ENCODE data around the gene CDH22. TPM values are rescaled to one million over a fixed set of nuclear protein-coding genes. Genes with fewer than 3 reads are reported as not detected.

The CDH22 gene
- total and polyA plus RNA-seq, 12 donors: 0.04 to 11.0 (median 0.64) TPM

GRCh38 chr20:46323557-46323956, 15.3 kb upstream of the CDH22 start:
- Histone ChIP-seq H3K9me3 (no peaks in the 10 kb centered on the region), H3K4me1 (no peaks in the 10 kb centered on the region), H3K27ac (no peak overlapping the region), H3K4me3 (no peak overlapping the region), H3K27me3 (peaks cover 0 to 94% (median 74%) of the 10 kb centered on the region in 7 donors), H3K36me3 (no peaks in the 10 kb centered on the region)
- no peak for DNase-seq
- no peak for TF ChIP-seq CTCF (IDR thresholded peaks at IDR 0.05)
- intact Hi-C loops (cut with DNase I): loop anchor here in 1 of 10 donors (5.0 kb wide), 1 partner anchor 191 kb away; no protein-coding TSS in a partner anchor
- ATAC-seq: no peak
- WGBS, 2 donors: 53 to 61% methylated on average over 10 of the region's 10 CpGs

GRCh38 chr20:46322641-46323040, 14.3 kb upstream of the CDH22 start:
- no peaks in the 10 kb centered on the region for H3K36me3 ChIP-seq
- DNase-seq (no peak), ATAC-seq (no peak)
- intact Hi-C loops (cut with DNase I): loop anchor here in 1 of 10 donors (5.0 kb wide), 1 partner anchor 190 kb away; no protein-coding TSS in a partner anchor
- H3K27ac ChIP-seq: no peak overlapping the region
- peaks cover 0 to 94% (median 74%) of the 10 kb centered on the region in 7 donors for H3K27me3 ChIP-seq
- H3K4me3 ChIP-seq: no peak overlapping the region
- H3K9me3 ChIP-seq: no peaks in the 10 kb centered on the region
- no peaks in the 10 kb centered on the region for H3K4me1 ChIP-seq
- 58 to 62% methylated on average over 8 of the region's 8 CpGs for whole genome bisulfite sequencing, 2 donors
- no peak for TF ChIP-seq CTCF (IDR thresholded peaks at IDR 0.05)

- WGBS, 2 donors: 45 to 46% methylated on average over 7 of the region's 7 CpGs
- intact Hi-C loops (cut with DNase I): no loop called here
Observed at GRCh38 chr20:46317685-46318177, 9.4 kb upstream of the CDH22 start.

GRCh38 chr20:46316984-46317684, 8.8 kb upstream of the CDH22 start:
- Histone ChIP-seq H3K27ac (no peak overlapping the region), H3K27me3 (peaks cover 18 to 96% (median 80%) of the 10 kb centered on the region in 7 donors), H3K9me3 (no peaks in the 10 kb centered on the region), H3K4me3 (no peak overlapping the region), H3K4me1 (peaks cover 0 to 7% (median 4%) of the 10 kb centered on the region in 9 donors), H3K36me3 (no peaks in the 10 kb centered on the region)
- WGBS, 2 donors: 36 to 43% methylated on average over 24 of the region's 24 CpGs
- intact Hi-C loops (cut with DNase I): no loop called here
- no peak for ATAC-seq
- DNase-seq: no peak
- TF ChIP-seq CTCF (IDR thresholded peaks at IDR 0.05): no peak

More at GRCh38 chr20:46317685-46318177, 9.4 kb upstream of the CDH22 start:
- peaks cover 18 to 96% (median 80%) of the 10 kb centered on the region in 7 donors for H3K27me3 ChIP-seq
- no peak overlapping the region for H3K4me3 ChIP-seq
- ATAC-seq (no peak), DNase-seq (no peak)
- no peak overlapping the region for H3K27ac ChIP-seq
- peaks cover 0 to 2% (median under 1%) of the 10 kb centered on the region in 9 donors for H3K4me1 ChIP-seq
- H3K9me3 ChIP-seq: no peaks in the 10 kb centered on the region
- H3K36me3 ChIP-seq: no peaks in the 10 kb centered on the region
- TF ChIP-seq CTCF (IDR thresholded peaks at IDR 0.05): no peak

Measured in heart right ventricle (tissue), 16 donors.